Erythroblast (primary cell): ENCODE measurements around the gene ZDHHC22.

Source experiments
- GATA1 ChIP-seq: IDR thresholded peaks from 2 replicates; pipeline ENCODE4 v1.6.1; 2011; ENCODE audit warnings: low read depth, mild to moderate bottlenecking, control low read depth, low read length, moderate library complexity
- POLR2A ChIP-seq: IDR thresholded peaks from 2 replicates; pipeline ENCODE4 v1.6.1; 2011; ENCODE audit warnings: mild to moderate bottlenecking, low read length

DNA sequence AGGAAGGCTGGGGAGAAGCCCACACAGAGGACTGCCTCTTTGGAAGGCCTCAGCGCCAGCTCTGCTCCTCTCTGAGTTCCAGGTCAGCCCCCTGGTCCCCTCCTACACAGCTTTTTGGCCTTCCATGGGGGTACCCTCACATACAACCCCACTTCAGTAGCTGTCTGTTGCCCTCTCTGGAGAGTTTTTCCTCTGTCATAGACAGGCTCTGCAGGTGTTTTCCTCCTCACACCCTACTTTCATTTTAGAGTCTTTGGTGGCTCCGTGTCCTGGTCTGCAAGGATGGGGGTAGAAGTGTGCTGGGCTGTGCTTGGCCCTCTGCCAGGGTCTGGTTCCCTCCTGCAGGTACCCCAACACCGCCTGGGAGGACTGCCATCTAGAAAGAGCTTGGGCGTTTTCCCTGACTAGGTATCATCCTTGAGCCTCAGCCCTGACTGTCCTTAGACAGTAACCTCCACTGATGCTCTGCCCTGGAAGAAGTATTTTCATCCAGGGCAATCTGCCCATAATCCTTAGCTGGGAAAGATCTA lies 15.1 kb downstream of the ZDHHC22 start:
- no peak for TF ChIP-seq POLR2A
- no peak for TF ChIP-seq GATA1
